ENCODE data around the gene GPR137. TPM values are rescaled to one million over a fixed set of nuclear protein-coding genes. Genes with fewer than 3 reads are reported as not detected.

Gene GPR137
- total and polyA plus RNA-seq, 9 of the 15 experiments (the other 6 are each of a cell fraction or from before 2014, with no cell fraction given) = 0.32 to 26.7 (median 10.7) TPM

DNA sequence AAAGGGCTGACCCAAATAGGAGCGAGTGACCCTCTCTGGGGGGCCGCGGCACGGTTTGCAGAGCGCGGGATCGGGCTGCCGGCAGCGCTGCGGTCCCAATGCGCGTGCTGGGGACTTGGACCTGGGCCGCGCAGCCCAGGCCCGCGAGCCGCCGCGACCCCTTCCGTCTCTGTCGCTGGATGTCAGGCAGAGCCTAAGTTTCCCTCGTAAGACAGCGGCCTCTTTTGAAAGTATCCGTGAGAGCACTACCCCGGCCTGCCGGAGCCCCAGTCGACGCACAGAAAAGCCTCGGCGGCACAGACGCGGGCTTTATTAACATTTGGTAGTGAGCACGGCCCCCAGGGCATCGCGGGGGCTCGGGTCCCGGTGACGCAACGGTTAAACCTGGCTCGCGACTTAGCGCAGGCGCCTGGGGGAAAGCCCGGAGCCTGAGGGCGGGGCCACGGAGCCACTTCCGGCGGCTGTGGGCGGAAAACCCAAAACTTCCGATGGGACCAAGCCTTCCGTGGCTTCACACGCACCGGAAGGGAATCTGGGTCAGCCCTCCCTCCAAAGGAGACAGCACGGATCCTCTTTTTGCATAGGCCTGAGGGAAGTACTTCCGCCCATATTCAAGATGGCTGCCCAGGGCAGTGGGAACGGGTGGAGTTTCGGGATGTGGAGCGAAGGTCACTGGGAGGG, 16.0 kb upstream of the GPR137 start (continued):
- TF ChIP-seq NFRKB (IDR thresholded peaks at IDR 0.05; ENCODE audit: low read depth) (no peak; the same call in 1 of the 2 replicates), SMAD4 (CRISPR knock-in tag; conservative IDR thresholded peaks at IDR 0.05) (peak; percentile 43), ZNF444 (CRISPR knock-in tag; IDR thresholded peaks at IDR 0.05) (no peak; the same call in 1 of the 2 replicates), NFIX (CRISPR knock-in tag; IDR thresholded peaks at IDR 0.05; ENCODE audit: low read depth) (no peak), TAF1 (IDR thresholded peaks at IDR 0.05; ENCODE audit: control insufficient read depth, extremely low read depth, insufficient read depth, low read length, severe bottlenecking) (peak; percentile 84), POLR2AphosphoS2 (IDR thresholded peaks at IDR 0.05; ENCODE audit: low read length) (peak; percentile 97), TBP (optimal IDR thresholded peaks at IDR 0.05; ENCODE audit: low read depth, low read length) (peak; percentile 75), NCOA1 (IDR thresholded peaks at IDR 0.05; ENCODE audit: low read depth) (peak; percentile 93), SRF (CRISPR knock-in tag; IDR thresholded peaks at IDR 0.05) (peak in 1 of 2 experiments; percentile 62; a peak in 1 of 4 replicates), MAX (CRISPR knock-in tag; IDR thresholded peaks at IDR 0.05) (no peak; the same call in none of the 2 replicates), ZNF280A (IDR thresholded peaks at IDR 0.05; ENCODE audit: low read depth, partially characterized antibody) (no peak), ZNF23 (CRISPR knock-in tag; IDR thresholded peaks at IDR 0.05) (no peak), CEBPZ (IDR thresholded peaks at IDR 0.05; ENCODE audit: borderline replicate concordance, low read depth, low read length) (no peak), MXI1 (IDR thresholded peaks at IDR 0.05; ENCODE audit: low read depth, low read length) (peak; percentile 30; the same call in 1 of the 2 replicates), SIRT6 (IDR thresholded peaks at IDR 0.05; ENCODE audit: low read depth, low read length) (no peak), SNAPC5 (CRISPR knock-in tag; IDR thresholded peaks at IDR 0.05) (no peak), RFX7 (CRISPR knock-in tag; IDR thresholded peaks at IDR 0.05) (no peak), ETS1 (conservative IDR thresholded peaks at IDR 0.05; ENCODE audit: control insufficient read depth, low read depth, low read length) (peak; percentile 94), ZFP30 (CRISPR knock-in tag; IDR thresholded peaks at IDR 0.05; ENCODE audit: borderline replicate concordance) (peak; percentile 60; the same call in 1 of the 2 replicates)
- TF ChIP-seq, protein P1, sequence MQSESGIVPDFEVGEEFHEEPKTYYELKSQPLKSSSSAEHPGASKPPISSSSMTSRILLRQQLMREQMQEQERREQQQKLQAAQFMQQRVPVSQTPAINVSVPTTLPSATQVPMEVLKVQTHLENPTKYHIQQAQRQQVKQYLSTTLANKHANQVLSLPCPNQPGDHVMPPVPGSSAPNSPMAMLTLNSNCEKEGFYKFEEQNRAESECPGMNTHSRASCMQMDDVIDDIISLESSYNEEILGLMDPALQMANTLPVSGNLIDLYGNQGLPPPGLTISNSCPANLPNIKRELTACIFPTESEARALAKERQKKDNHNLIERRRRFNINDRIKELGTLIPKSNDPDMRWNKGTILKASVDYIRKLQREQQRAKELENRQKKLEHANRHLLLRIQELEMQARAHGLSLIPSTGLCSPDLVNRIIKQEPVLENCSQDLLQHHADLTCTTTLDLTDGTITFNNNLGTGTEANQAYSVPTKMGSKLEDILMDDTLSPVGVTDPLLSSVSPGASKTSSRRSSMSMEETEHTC (IDR thresholded peaks at IDR 0.05) = no peak
